Karpas-422 (cell line): ENCODE measurements around the gene PPP1R14B. TPM values are rescaled to one million over a fixed set of nuclear protein-coding genes. Genes with fewer than 3 reads are reported as not detected.

Experiments used
- DNase-seq: peaks from one replicate; pipeline ENCODE4 v3.0.0-alpha.2; 2015
- H2AFZ ChIP-seq: fragments of 200-600 bp; sonication (generic); 2 replicates; pipeline ENCODE4 v1.6.1; 2014; ENCODE audit warnings: antibody characterized with exemption, low read length, mixed read lengths
- H3K27ac ChIP-seq: fragments of 200-600 bp; sonication (generic); 2 replicates; pipeline ENCODE4 v1.5.1; 2014; ENCODE audit warnings: mild to moderate bottlenecking, low read length, moderate library complexity
- H3K27me3 ChIP-seq: fragments of 200-600 bp; sonication (generic); 2 replicates; pipeline ENCODE4 v1.6.1; 2014; ENCODE audit warnings: low read length, mixed read lengths
- H3K36me3 ChIP-seq: fragments of 200-600 bp; sonication (generic); 2 replicates; pipeline ENCODE4 v1.6.1; 2014; ENCODE audit warnings: low read length, mixed read lengths; ENCODE audit not compliant: insufficient read depth
- H3K4me1 ChIP-seq: fragments of 200-600 bp; sonication (generic); 2 replicates; pipeline ENCODE4 v1.6.1; 2014; ENCODE audit warnings: mild to moderate bottlenecking, low read length, mixed read lengths
- H3K4me2 ChIP-seq: fragments of 200-600 bp; sonication (generic); 2 replicates; pipeline ENCODE4 v1.6.1; 2014; ENCODE audit warnings: low read length, low read depth, mild to moderate bottlenecking; ENCODE audit not compliant: poor library complexity, severe bottlenecking
- H3K4me3 ChIP-seq: fragments of 200-600 bp; sonication (generic); 2 replicates; pipeline ENCODE4 v1.5.1; 2014; ENCODE audit warnings: mild to moderate bottlenecking, antibody characterized with exemption, low read length, mixed read lengths
- H3K79me2 ChIP-seq: fragments of 200-600 bp; sonication (generic); 2 replicates; pipeline ENCODE4 v1.6.1; 2014; ENCODE audit warnings: mild to moderate bottlenecking, low read length, mixed read lengths
- H3K9ac ChIP-seq: fragments of 200-600 bp; sonication (generic); 2 replicates; pipeline ENCODE4 v1.6.0; 2014; ENCODE audit warnings: low read length
- H3K9me2 ChIP-seq: fragments of 200-600 bp; sonication (generic), shearing (Covaris generic); replicated peaks from 2 replicates; pipeline ENCODE4 v1.6.0; 2014; ENCODE audit warnings: mild to moderate bottlenecking, low read length, moderate library complexity; ENCODE audit not compliant: insufficient read depth
- H3K9me3 ChIP-seq: fragments of 300-700, 200-600 bp; sonication (generic); 2 replicates; pipeline ENCODE4 v1.6.1; 2014; ENCODE audit warnings: low read length, mixed read lengths
- H4K20me1 ChIP-seq: fragments of 200-600 bp; sonication (generic); 2 replicates; pipeline ENCODE4 v1.6.1; 2014; ENCODE audit warnings: mild to moderate bottlenecking, antibody characterized with exemption, low read length, low read depth; ENCODE audit not compliant: insufficient read depth
- total RNA-seq: library from RNA; depleted of rRNA; stranded (reverse); fragments of >200 nt; shearing (Covaris generic); gene quantifications from 2 replicates; pipeline ENCODE4 v1.2.3, GENCODE V29; 2014; ENCODE audit warnings: low replicate concordance

The PPP1R14B gene
- total RNA-seq, 1 experiment from 2014 or later, result 111 TPM

DNA sequence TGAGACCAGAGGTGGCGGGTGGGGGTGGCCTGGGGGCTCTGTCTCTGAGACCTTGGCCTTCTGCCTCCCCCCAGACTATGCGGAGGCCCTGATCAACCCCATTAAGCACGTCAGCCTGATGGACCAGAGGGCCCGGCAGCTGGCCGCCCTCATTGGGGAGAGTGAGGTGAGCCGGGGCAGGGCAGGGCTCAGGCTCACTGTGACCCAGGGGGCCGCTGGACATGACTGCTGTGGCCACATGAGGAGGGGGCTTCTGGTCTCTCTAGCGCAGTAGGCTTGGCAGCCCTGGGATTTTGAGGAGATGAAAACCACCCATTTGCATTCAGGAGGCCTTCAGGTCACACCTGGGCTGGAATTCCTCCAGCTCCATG is 17.2 kb upstream of the PPP1R14B start:
- Histone ChIP-seq H3K9ac (no peak overlapping the region), H3K36me3 (no peaks in the 10 kb centered on the region), H3K9me3 (no peaks in the 10 kb centered on the region), H3K27me3 (no peaks in the 10 kb centered on the region), H3K9me2 (no peaks in the 10 kb centered on the region), H3K27ac (no peak overlapping the region), H3K4me2 (no peak overlapping the region), H3K4me3 (no peak overlapping the region), H3K79me2 (peaks cover 6% of the 10 kb centered on the region), H2AFZ (no peak overlapping the region), H4K20me1 (no peaks in the 10 kb centered on the region), H3K4me1 (peaks cover 19% of the 10 kb centered on the region)
- no peak for DNase-seq

DNA sequence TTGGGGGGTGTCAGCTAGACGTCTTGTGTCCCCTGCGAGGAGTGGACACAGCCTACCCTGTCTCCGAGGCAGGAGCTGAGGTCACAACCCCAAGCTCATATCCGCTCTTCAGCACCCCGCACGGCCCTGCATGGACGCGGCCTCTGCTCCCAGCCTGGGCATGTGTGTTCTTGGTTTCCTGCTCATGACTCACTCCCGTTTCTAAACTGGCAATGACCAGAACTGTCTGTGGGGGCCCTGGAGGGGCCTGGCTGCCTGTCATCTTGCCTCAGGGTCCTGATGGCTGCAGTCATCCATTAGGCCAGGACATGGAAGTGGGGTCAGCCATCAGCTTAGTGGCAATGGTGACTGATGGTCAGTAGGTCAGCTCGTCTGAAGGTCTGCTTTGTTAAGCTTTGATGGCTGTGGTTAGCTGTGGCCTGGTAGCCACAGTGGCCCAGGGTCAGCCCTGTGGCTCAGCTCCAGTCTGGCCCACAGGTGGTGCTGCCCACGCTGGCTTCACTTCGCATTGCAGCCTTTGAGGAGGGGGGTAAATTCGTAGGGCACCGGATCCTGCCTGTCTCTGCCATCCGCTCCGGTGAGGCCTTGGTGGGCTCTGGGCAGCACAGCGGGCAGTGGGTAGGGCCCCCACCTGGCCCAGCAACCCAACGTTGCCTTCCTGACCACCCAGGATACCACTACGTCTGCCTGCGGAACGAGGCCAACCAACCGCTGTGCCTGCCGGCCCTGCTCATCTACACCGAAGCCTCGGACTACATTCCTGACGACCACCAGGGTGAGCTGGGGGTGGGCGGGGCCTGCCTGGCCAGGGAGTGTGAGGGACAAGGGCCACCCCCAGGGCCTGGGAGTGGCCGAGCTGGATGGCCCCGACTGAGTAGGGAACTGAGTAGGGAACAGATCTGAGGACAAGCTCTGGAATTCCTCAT is 16.5 kb upstream of the PPP1R14B start:
- Histone ChIP-seq H3K9me2 (no peaks in the 10 kb centered on the region), H3K4me3 (no peak overlapping the region), H3K27ac (no peak overlapping the region), H3K9ac (no peak overlapping the region), H3K27me3 (no peaks in the 10 kb centered on the region), H3K4me1 (peaks cover 12% of the 10 kb centered on the region), H3K79me2 (no peaks in the 10 kb centered on the region), H3K4me2 (no peak overlapping the region), H4K20me1 (no peaks in the 10 kb centered on the region), H2AFZ (no peak overlapping the region), H3K36me3 (no peaks in the 10 kb centered on the region), H3K9me3 (no peaks in the 10 kb centered on the region)
- no peak for DNase-seq

DNA sequence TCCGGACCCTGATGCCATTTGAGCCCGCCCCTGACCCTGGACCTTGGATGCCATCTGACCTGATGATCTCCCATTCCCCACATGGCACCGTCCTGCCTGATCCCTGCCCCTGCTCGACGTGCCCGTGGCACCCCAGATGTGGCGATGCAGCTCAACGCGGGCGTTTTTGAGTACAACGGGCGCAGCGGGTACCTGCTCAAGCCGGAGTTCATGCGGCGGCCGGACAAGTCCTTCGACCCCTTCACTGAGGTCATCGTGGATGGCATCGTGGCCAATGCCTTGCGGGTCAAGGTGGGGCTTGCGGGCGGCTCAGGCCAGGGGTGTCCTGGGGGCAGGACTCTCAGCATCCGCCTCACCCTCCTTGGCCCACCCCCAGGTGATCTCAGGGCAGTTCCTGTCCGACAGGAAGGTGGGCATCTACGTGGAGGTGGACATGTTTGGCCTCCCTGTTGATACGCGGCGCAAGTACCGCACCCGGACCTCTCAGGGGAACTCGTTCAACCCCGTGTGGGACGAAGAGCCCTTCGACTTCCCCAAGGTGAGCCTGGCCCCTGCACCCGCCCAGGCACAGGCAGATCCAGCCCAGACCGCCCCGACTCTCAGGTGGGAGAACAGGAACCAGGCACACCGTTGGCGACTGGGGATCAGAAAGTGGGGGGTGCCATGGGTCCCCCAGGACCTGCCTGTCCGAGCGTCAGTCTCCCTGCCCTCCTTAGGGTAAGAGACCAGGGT is 15.7 kb upstream of the PPP1R14B start:
- Histone ChIP-seq H3K36me3 (no peaks in the 10 kb centered on the region), H3K27me3 (no peaks in the 10 kb centered on the region), H3K4me3 (no peak overlapping the region), H3K9me2 (no peaks in the 10 kb centered on the region), H3K27ac (no peak overlapping the region), H4K20me1 (no peaks in the 10 kb centered on the region), H3K9ac (no peak overlapping the region), H2AFZ (no peak overlapping the region), H3K4me2 (no peak overlapping the region), H3K79me2 (no peaks in the 10 kb centered on the region), H3K4me1 (peaks cover 9% of the 10 kb centered on the region), H3K9me3 (no peaks in the 10 kb centered on the region)
- DNase-seq, result no peak

DNA sequence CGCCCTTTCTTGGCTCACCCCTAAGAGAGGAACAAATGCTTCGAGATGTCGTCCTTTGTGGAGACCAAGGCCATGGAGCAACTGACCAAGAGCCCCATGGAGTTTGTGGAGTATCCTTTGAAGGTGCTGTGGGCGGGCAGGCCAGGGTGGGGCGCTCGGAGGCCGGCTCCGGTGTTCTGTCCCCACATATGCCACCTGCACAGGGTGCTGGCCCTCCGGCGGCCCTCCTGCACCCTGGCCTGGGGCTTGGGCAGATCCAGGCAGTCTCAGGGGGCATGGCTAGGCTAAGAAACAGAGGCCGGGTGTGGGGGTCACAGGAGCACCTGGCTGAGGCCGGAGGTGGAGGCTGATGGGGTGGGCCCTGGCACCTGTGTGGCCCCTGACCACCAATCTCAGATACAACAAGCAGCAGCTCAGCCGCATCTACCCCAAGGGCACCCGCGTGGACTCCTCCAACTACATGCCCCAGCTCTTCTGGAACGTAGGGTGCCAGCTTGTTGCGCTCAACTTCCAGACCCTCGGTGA is 14.9 kb upstream of the PPP1R14B start:
- Histone ChIP-seq H3K79me2 (no peaks in the 10 kb centered on the region), H3K27ac (no peak overlapping the region), H3K36me3 (no peaks in the 10 kb centered on the region), H3K4me3 (no peak overlapping the region), H3K9me3 (no peaks in the 10 kb centered on the region), H3K27me3 (no peaks in the 10 kb centered on the region), H2AFZ (no peak overlapping the region), H3K9me2 (no peaks in the 10 kb centered on the region), H3K9ac (no peak overlapping the region), H3K4me1 (peaks cover 9% of the 10 kb centered on the region), H3K4me2 (no peak overlapping the region), H4K20me1 (no peaks in the 10 kb centered on the region)
- DNase-seq, result no peak

DNA sequence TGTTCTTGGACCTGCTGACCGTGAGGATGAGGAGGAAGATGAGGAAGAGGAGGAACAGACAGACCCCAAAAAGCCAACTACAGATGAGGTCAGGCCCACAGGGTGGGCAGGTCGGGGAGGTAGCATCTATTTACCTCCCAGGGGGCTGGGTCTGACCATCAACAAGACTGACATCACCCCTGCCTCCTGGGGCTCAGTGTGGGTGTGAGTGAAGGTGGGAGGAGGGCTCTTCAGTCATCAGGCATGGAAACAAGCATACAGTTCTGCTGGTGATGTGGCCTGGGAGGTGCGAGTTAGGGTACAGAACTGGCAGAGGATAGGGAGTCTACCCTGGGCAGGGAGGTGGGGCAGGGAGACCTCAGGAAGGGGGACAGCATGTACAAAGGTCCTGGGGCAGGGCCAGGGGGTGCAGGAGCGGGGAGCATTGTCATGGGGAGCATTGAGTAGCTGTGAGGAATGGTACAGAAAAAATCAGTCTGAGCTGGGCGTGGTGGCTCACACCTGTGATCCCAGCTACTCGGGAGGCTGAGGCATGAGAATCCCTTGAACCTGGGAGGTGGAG is 13.5 kb upstream of the PPP1R14B start:
- no peaks in the 10 kb centered on the region for H4K20me1 ChIP-seq
- no peak overlapping the region for H2AFZ ChIP-seq
- DNase-seq, result no peak
- no peak overlapping the region for H3K9ac ChIP-seq
- H3K27me3 ChIP-seq, result no peaks in the 10 kb centered on the region
- H3K9me3 ChIP-seq, result no peaks in the 10 kb centered on the region
- no peak overlapping the region for H3K4me2 ChIP-seq
- H3K4me1 ChIP-seq, result peaks cover 3% of the 10 kb centered on the region
- no peaks in the 10 kb centered on the region for H3K36me3 ChIP-seq
- H3K4me3 ChIP-seq, result no peak overlapping the region
- no peak overlapping the region for H3K27ac ChIP-seq
- no peaks in the 10 kb centered on the region for H3K79me2 ChIP-seq
- H3K9me2 ChIP-seq, result no peaks in the 10 kb centered on the region

DNA sequence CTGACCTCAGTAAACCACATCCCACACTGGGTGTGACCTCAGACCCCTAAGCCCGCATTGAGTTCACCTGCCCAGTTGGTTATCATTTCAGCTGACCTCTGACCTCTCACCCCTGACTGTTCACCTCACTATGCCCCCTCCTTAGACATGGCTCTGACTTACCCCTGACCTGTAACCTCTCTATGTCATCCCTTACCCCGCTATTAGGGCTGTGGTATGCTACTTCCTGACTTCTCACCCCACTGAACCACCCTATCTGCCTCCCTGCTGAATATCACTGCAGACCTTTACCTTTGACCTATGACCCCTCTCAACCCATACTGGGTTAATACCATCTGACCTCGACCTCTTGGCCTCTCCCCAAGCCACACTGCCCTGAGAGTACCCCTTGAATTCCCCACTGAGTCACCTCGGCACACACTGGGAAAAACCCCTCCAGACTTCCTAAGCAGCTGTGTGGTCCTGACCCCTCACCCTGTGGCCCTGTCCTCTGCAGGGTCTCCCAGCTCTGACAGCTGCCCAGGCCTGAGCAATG is 12.9 kb upstream of the PPP1R14B start:
- Histone ChIP-seq H3K36me3 (no peaks in the 10 kb centered on the region), H3K27me3 (no peaks in the 10 kb centered on the region), H3K9me2 (no peaks in the 10 kb centered on the region), H2AFZ (no peak overlapping the region), H3K79me2 (no peaks in the 10 kb centered on the region), H3K9me3 (no peaks in the 10 kb centered on the region), H4K20me1 (no peaks in the 10 kb centered on the region), H3K4me3 (no peak overlapping the region), H3K4me2 (no peak overlapping the region), H3K4me1 (no peaks in the 10 kb centered on the region), H3K9ac (no peak overlapping the region), H3K27ac (no peak overlapping the region)
- no peak for DNase-seq

DNA sequence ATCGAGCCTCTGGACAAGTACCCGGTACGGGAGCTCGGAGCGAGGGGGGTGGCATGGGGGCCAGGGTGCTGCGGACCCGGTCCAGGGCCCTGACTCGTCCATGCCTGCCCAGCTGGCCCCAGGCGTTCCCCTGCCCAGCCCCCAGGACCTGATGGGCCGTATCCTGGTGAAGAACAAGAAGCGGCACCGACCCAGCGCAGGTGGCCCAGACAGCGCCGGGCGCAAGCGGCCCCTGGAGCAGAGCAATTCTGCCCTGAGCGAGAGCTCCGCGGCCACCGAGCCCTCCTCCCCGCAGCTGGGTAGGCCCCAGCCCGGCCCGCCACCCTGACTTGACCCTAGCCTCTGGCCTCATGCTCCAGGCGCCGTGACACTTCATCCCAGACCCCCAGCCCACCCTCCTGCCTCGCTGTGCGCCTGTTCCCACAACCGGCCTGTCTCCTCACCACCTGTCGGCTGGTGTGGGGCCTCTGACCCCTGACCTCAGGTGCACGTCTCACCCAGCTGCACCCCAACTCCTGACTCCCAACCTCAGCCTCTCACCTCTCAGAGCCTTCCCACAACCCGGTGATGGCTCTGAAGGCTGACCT is 12.3 kb upstream of the PPP1R14B start:
- H3K9ac ChIP-seq, result no peak overlapping the region

More for the DNA sequence above, 12.3 kb upstream of the PPP1R14B start:
- DNase-seq, result no peak
- Histone ChIP-seq H3K4me3 (no peak overlapping the region), H3K79me2 (no peaks in the 10 kb centered on the region), H3K9me2 (no peaks in the 10 kb centered on the region), H3K9me3 (no peaks in the 10 kb centered on the region), H3K4me2 (no peak overlapping the region), H3K4me1 (no peaks in the 10 kb centered on the region), H3K36me3 (no peaks in the 10 kb centered on the region), H4K20me1 (no peaks in the 10 kb centered on the region), H3K27me3 (no peaks in the 10 kb centered on the region), H2AFZ (no peak overlapping the region), H3K27ac (no peak overlapping the region)
